Activated T-cell treated with anti-CD3 and anti-CD28 coated beads, Interleukin-2, amount 50 U/mL, for 72 hours (primary cell): Measurements from ENCODE around the gene AP4M1. TPM values are rescaled to one million over a fixed set of nuclear protein-coding genes. Genes with fewer than 3 reads are reported as not detected.

Experiments used
- ATAC-seq, 2 donors: fragments of 150-1000 bp; cut with Tn5 transposase; replicated peaks in 1 of 2; 2 replicates each; pipeline ENCODE4 v1.10.0; 2021; ENCODE audit warnings: moderate library complexity in 2 of 2, mild to moderate bottlenecking in 1 of 2
- DNase-seq, 2 donors: peaks; one replicate each; pipeline ENCODE4 v3.0.0; 2021 to 2022; ENCODE audit warnings: mixed read lengths in 1 of 2
- H3K27ac Mint-ChIP-seq: one replicate; pipeline ENCODE4 v1.8.0; 2022; ENCODE audit warnings: mild to moderate bottlenecking, moderate library complexity, mixed read lengths
- H3K27me3 Mint-ChIP-seq: one replicate; pipeline ENCODE4 v1.8.0; 2022; ENCODE audit warnings: low read depth, mixed read lengths
- H3K36me3 Mint-ChIP-seq, 2 donors: one replicate each; pipeline ENCODE4 v1.8.0; 2022; ENCODE audit warnings: mixed read lengths in 2 of 2, mild to moderate bottlenecking in 1 of 2; ENCODE audit not compliant: insufficient read depth in 2 of 2
- H3K4me1 Mint-ChIP-seq: one replicate; pipeline ENCODE4 v1.8.0; 2022; ENCODE audit warnings: low read depth, mixed read lengths
- H3K4me3 Mint-ChIP-seq, 2 donors: one replicate each; pipeline ENCODE4 v1.8.0; 2022; ENCODE audit warnings: mild to moderate bottlenecking in 2 of 2, mixed read lengths in 2 of 2, moderate library complexity in 2 of 2
- H3K9me3 Mint-ChIP-seq, 2 donors: one replicate each; pipeline ENCODE4 v1.8.0; 2022; ENCODE audit warnings: mixed read lengths in 2 of 2
- total RNA-seq, 2 donors: library from RNA; stranded (reverse); gene quantifications; one replicate each; pipeline ENCODE4 v1.2.3, GENCODE V29; 2022

AP4M1 gene, protein sequence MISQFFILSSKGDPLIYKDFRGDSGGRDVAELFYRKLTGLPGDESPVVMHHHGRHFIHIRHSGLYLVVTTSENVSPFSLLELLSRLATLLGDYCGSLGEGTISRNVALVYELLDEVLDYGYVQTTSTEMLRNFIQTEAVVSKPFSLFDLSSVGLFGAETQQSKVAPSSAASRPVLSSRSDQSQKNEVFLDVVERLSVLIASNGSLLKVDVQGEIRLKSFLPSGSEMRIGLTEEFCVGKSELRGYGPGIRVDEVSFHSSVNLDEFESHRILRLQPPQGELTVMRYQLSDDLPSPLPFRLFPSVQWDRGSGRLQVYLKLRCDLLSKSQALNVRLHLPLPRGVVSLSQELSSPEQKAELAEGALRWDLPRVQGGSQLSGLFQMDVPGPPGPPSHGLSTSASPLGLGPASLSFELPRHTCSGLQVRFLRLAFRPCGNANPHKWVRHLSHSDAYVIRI
- total RNA-seq, result 10 to 100 TPM in 1 of 2 donors, 1 to 10 TPM in 1; 9.3 to 10.5 TPM

DNA sequence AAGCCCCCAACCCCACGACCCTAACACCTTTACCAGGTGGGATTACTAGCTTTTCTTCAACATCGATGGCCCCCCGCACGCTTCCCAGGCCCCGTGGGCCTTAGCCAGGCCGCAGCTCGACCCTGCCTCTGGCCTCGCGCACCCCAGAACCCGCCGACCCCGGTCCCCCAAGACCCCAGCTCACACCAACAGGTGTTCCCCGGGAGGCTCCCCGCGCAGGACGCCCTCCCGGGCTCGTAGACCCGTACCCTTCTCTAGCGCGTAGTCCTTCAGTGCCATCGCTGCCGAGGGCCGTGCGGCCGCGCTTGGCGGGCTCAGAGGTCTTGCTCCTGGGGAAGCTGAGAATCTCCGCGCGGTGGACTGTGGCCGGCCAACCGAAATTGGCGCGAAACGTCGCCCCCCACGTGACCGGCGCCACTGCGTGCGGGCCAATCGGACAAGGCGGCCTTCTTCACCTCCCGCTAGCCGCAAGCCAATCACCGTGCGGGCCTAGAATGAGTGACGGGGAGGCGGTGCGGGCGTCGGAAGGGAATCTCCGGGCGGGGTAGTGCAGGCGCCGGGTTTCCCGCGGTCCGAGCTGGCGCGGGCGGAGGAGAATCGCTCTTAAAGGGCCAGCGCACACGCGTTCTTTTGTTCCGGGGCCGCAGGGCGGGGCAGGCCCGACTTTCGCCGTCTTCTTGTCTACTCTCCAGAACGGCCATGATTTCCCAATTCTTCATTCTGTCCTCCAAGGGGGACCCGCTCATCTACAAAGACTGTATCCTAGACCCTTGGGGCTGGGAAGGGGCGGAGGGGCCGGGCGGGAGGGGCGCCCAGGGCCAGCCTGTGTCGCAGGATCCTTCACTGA is at the start of gene AP4M1, which contains the start of gene MCM7:
TSS of gene AP4M1 (plus strand) at position 628 of the 847 bp plus-strand sequence. CDS start at position 700, 72 bp downstream.
TSS of gene MCM7 (minus strand) at position 382 of the 847 bp plus-strand sequence. CDS start at position 279, 103 bp downstream.
- Mint-ChIP-seq H3K36me3 (peaks cover 33 to 44% of the 10 kb centered on the region in 2 donors), H3K9me3 (no peaks in the 10 kb centered on the region), H3K4me3 (peak within 1 kb of the TSS; percentile 94 to 99), H3K4me1 (peaks cover 45% of the 10 kb centered on the region), H3K27me3 (no peaks in the 10 kb centered on the region), H3K27ac (peak within 1 kb of the TSS; percentile 98)
- DNase-seq, result peak; percentile 98 to 99
- peak; percentile 89 to 91 for ATAC-seq

- peak; percentile 29 to 35 for ATAC-seq
- H3K27ac Mint-ChIP-seq, result no peak overlapping the region
These were observed 48.2 kb upstream of the AP4M1 start for GRCh38 chr7:100053215-100053614.

GRCh38 chr7:100057006-100057405 is 44.4 kb upstream of the AP4M1 start:
- peaks cover 2% of the 10 kb centered on the region in 2 donors for H3K36me3 Mint-ChIP-seq
- no peaks in the 10 kb centered on the region for H3K4me1 Mint-ChIP-seq

More at GRCh38 chr7:100053215-100053614, 48.2 kb upstream of the AP4M1 start:
- Mint-ChIP-seq H3K36me3 (no peaks in the 10 kb centered on the region), H3K9me3 (no peaks in the 10 kb centered on the region), H3K4me1 (peaks cover 16% of the 10 kb centered on the region), H3K27me3 (no peaks in the 10 kb centered on the region), H3K4me3 (no peak overlapping the region)
- peak; percentile 23 to 38 for DNase-seq

DNA sequence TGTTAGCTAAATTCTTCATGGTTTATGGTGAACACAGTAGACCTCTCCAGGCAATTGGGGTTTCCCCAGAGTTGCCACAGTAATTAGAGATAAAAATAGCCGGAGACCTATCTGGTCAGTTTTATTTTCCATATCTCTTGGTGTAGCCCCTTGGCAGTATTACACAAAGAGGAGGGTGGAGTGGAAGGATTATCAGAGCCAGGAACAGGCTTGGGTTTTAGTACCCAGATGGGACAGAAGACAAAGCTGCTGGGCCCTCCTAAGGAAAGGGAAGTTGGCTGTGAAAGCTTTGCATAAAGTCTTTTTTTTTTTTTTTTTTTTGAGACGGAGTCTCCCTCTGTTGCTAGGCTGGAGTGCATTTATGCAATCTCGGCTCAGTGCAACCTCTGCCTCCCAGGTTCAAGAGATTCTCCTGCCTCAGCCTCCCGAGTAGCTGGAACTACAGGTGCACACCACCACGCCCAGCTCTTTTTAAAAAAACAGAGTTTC is 42.1 kb upstream of the AP4M1 start:
- no peaks in the 10 kb centered on the region for H3K4me1 Mint-ChIP-seq
- H3K27ac Mint-ChIP-seq, result no peak overlapping the region
- ATAC-seq (no peak), DNase-seq (no peak)
- no peak overlapping the region for H3K4me3 Mint-ChIP-seq
- H3K9me3 Mint-ChIP-seq, result no peaks in the 10 kb centered on the region
- no peaks in the 10 kb centered on the region for H3K27me3 Mint-ChIP-seq
- peaks cover 4 to 5% of the 10 kb centered on the region in 2 donors for H3K36me3 Mint-ChIP-seq

More at GRCh38 chr7:100057006-100057405, 44.4 kb upstream of the AP4M1 start:
- H3K4me3 Mint-ChIP-seq, result no peak overlapping the region
- no peak overlapping the region for H3K27ac Mint-ChIP-seq
- ATAC-seq, result no peak
- DNase-seq, result no peak
- H3K27me3 Mint-ChIP-seq, result no peaks in the 10 kb centered on the region
- H3K9me3 Mint-ChIP-seq, result no peaks in the 10 kb centered on the region

DNA sequence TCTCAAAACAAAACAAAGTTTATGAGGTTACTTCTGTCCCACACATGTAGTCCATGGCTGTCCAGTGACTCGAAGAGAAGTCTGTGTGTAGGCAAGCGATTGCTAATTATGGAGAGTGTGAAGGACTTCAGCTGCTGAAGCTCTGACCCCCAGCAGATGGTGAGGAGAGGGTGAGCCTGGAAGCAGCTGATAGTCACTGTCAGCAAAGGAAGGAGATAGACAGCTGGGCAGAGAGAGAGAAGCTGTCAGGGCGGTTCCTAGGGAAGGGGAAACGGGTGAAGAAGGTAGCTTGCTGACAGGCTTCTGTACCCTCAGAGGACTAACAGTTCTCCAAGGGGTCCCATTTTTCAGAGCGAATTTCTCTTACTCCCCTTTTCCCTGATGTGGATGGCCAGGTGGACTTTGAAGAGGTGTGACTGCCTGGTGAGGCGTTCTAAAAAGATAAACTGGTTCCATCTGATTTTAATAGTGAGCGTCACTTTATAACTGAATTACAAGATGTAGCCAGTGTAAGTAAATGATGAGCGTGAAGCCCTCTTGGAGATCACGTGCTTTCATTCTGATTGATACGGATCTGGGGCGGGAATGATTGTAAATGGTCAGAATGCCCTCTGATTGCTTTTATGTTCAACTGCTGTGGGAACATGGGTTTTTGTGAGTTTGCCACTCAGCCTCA is 39.8 kb upstream of the AP4M1 start:
- Mint-ChIP-seq H3K36me3 (peaks cover 4 to 5% of the 10 kb centered on the region in 2 donors), H3K4me1 (no peaks in the 10 kb centered on the region), H3K27ac (no peak overlapping the region)

DNA sequence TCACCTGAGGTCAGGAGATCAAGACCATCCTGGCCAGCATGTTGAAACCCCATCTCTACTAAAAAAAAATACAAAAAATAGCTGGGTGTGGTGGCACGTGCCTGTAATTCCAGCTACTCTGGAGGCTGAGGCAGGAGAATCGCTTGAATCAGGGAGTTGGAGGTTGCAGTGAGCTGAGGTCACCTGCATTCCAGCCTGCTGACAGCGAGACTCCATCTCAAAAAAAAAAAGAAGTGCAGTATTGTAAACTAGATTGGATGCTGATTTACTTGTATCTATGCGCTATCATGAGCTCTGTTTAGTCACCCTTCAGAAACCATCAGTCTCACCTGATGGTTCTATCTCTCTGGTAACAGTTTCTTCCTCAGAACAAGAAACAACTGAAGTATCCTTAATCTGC is 38.1 kb upstream of the AP4M1 start:
- Mint-ChIP-seq H3K9me3 (no peaks in the 10 kb centered on the region), H3K27me3 (no peaks in the 10 kb centered on the region), H3K36me3 (peaks cover 4 to 5% of the 10 kb centered on the region in 2 donors), H3K4me3 (no peak overlapping the region), H3K27ac (peak overlapping the region; percentile 28), H3K4me1 (no peaks in the 10 kb centered on the region)
- DNase-seq (no peak), ATAC-seq (no peak)

More for the DNA sequence above, 39.8 kb upstream of the AP4M1 start:
- H3K27me3 Mint-ChIP-seq, result no peaks in the 10 kb centered on the region
- ATAC-seq (no peak), DNase-seq (no peak)
- no peaks in the 10 kb centered on the region for H3K9me3 Mint-ChIP-seq
- no peak overlapping the region for H3K4me3 Mint-ChIP-seq

DNA sequence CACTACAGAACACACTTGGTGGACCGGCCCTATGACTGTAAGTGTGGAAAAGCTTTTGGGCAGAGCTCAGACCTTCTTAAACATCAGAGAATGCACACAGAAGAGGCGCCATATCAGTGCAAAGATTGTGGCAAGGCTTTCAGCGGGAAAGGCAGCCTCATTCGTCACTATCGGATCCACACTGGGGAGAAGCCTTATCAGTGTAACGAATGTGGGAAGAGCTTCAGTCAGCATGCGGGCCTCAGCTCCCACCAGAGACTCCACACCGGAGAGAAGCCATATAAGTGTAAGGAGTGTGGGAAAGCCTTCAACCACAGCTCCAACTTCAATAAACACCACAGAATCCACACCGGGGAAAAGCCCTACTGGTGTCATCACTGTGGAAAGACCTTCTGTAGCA is 37.3 kb upstream of the AP4M1 start:
- Mint-ChIP-seq H3K4me1 (no peaks in the 10 kb centered on the region), H3K36me3 (peaks cover 4 to 5% of the 10 kb centered on the region in 2 donors), H3K4me3 (no peak overlapping the region), H3K27ac (no peak overlapping the region), H3K9me3 (no peaks in the 10 kb centered on the region), H3K27me3 (no peaks in the 10 kb centered on the region)
- no peak for DNase-seq
- no peak for ATAC-seq

DNA sequence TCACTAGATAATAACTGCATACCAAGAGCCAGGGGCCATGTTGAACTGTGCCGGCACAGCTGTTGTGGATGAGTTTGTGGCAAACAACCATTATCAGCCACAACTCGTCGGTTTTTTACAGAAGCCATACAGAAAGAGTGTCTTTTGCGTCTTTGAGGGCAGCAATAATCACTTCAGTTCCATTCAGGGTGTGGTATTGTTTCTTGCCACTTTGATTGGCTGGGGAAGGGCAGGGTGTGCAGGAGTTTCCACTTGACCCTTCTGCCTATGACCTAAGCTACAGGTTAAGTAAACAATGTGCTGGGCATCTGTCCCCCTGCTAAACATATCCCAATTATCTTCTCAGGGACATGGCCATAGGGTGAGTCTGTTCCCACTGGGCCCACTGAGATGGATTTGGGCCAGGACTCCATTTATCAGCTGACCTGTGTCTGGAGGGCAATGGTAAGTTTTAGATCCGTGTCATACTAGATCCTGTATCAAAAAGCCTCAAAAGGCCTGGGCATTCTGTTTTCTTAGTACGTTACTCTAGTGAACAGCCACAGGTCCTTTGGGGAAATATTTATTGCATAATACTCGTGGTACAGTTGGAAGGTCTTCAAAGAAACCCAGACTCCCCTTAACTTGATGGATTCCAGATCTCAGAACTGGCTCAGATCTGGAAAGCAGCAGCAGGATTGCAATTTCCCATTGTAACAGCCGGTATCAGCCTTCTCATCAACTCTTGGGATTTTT is 35.8 kb upstream of the AP4M1 start:
- DNase-seq (no peak), ATAC-seq (no peak)
- Mint-ChIP-seq H3K4me1 (no peaks in the 10 kb centered on the region), H3K27me3 (no peaks in the 10 kb centered on the region), H3K4me3 (no peak overlapping the region), H3K27ac (no peak overlapping the region), H3K36me3 (peaks cover 17% of the 10 kb centered on the region in 2 donors), H3K9me3 (peaks cover 4 to 5% of the 10 kb centered on the region in 2 donors)

DNA sequence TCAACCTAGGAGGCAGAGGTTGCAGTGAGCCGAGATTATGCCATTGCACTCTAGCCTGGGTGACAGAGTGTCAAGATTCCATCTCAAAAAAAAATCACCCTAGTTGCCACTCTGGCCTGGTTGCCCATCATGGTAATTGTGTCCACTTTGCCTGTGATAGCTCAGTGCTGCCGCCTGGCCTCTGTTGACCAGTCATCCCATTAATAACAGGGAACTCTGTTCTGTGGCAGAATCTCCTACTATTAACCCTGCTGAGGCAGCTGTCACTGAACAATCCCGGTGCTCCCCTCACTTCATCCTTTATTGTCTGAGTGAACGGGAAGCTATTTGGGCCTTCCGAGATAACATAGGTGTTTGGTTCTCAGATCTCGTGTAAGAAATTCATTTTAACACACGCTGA is 34.5 kb upstream of the AP4M1 start:
- no peak overlapping the region for H3K4me3 Mint-ChIP-seq
- H3K9me3 Mint-ChIP-seq, result peaks cover 12 to 18% of the 10 kb centered on the region in 2 donors
- H3K27me3 Mint-ChIP-seq, result no peaks in the 10 kb centered on the region
- ATAC-seq, result no peak
- H3K27ac Mint-ChIP-seq, result no peak overlapping the region
- H3K36me3 Mint-ChIP-seq, result peaks cover 28% of the 10 kb centered on the region in 2 donors
- no peak for DNase-seq
- H3K4me1 Mint-ChIP-seq, result no peaks in the 10 kb centered on the region

GRCh38 chr7:100069991-100070390 is 31.5 kb upstream of the AP4M1 start:
- H3K27me3 Mint-ChIP-seq, result no peaks in the 10 kb centered on the region
- H3K9me3 Mint-ChIP-seq, result peaks cover 19 to 28% of the 10 kb centered on the region in 2 donors
- no peaks in the 10 kb centered on the region for H3K4me1 Mint-ChIP-seq
- ATAC-seq, result no peak
- no peak for DNase-seq
- no peak overlapping the region for H3K27ac Mint-ChIP-seq
- peaks cover 41 to 55% of the 10 kb centered on the region in 2 donors for H3K36me3 Mint-ChIP-seq
- no peak overlapping the region for H3K4me3 Mint-ChIP-seq

GRCh38 chr7:100071018-100071723 is 30.3 kb upstream of the AP4M1 start:
- no peak overlapping the region for H3K27ac Mint-ChIP-seq
- H3K4me3 Mint-ChIP-seq, result no peak overlapping the region
- H3K9me3 Mint-ChIP-seq, result peaks cover 19 to 28% of the 10 kb centered on the region in 2 donors
- H3K4me1 Mint-ChIP-seq, result no peaks in the 10 kb centered on the region
- no peak for DNase-seq
- no peaks in the 10 kb centered on the region for H3K27me3 Mint-ChIP-seq
- ATAC-seq, result no peak
- H3K36me3 Mint-ChIP-seq, result peaks cover 49 to 65% of the 10 kb centered on the region in 2 donors
